ENCODE measurements around the gene KIF20A. TPM values are rescaled to one million over a fixed set of nuclear protein-coding genes. Genes with fewer than 3 reads are reported as not detected.
A peak's percentile ranks its signal among the peaks of the same experiment; 100 is the strongest.

Gene KIF20A
- total RNA-seq, 1 experiment from 2014 or later: 74.2 TPM

DNA sequence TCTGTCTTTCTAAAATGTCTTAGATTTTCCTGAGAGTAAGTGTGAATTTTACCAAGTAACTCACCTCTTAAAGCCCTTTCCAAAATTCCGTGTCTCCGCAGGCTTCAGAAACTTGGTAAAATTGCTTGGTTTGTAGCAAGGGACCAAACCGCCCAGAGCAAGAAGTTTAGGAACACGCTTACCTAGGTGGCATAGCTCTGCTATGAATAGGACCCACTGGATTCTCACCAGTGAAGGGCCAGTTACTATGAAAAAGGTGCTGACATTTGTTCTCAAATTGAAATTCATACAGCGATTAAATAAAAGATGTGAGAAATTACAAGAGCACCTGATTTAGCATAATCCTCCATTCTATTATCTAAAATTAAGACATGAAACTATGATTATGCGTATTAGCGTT, 46.4 kb upstream of the KIF20A start:
- peak overlapping the region; percentile 35 to 52 for H3K4me3 ChIP-seq (replicated peaks in 1 of 2; ENCODE audit: low read depth in 1 of 2, low read length in 2 of 2)
- peak overlapping the region; percentile 63 for H2AFZ ChIP-seq (ENCODE audit: low read depth, low read length, poor library complexity, severe bottlenecking)
- H3K36me3 ChIP-seq (ENCODE audit: control insufficient read depth in 1 of 2, insufficient read depth in 2 of 2, low read length in 2 of 2): no peaks in the 10 kb centered on the region
- intact Hi-C loops (cut with micrococcal nuclease): loop anchor here (2.0 to 5.0 kb wide), 3 partner anchors 305 to 810 kb away; no protein-coding TSS in a partner anchor
- ATAC-seq: no peak
- H3K79me2 ChIP-seq (ENCODE audit: insufficient read depth, low read length): no peaks in the 10 kb centered on the region
- H3K27ac ChIP-seq (ENCODE audit: low read depth, low read length): peak overlapping the region; percentile 44; the same call in 1 of the 2 replicates
- no peaks in the 10 kb centered on the region for H4K20me1 ChIP-seq (ENCODE audit: insufficient read depth)
- no peaks in the 10 kb centered on the region for H3K27me3 ChIP-seq (ENCODE audit: insufficient read depth, low read length)
- no peak for DNase-seq (ENCODE audit: low read depth, low spot score)
- ChIA-PET RAD21 (ENCODE audit: low non-redundant PET in 1 of 2, low total read pairs in 2 of 2, uncharacterized antibody in 2 of 2, unreplicated experiment in 2 of 2) (interaction anchor here (0.7 to 1.6 kb wide), 8 partner anchors 31 to 503 kb away, joined by 3 to 8 read pairs (median 5); partner anchors contain the start of gene FAM13B (in 1 of the 2)), POLR2A (interaction anchor here (0.7 to 1.5 kb wide), 3 partner anchors 54 to 353 kb away, joined by 4 to 7 read pairs (median 4); no protein-coding TSS in a partner anchor), CTCF (interaction anchor here (0.7 to 3.9 kb wide), 18 partner anchors 45 to 812 kb away, joined by 3 to 67 read pairs (median 4); no protein-coding TSS in a partner anchor)
- 0 out of 2 replicates have a peak overlapping the region, but pooled peaks have one; percentile 41 for H3K9ac ChIP-seq (ENCODE audit: low read length)
- no peaks in the 10 kb centered on the region for H3K9me2 ChIP-seq (ENCODE audit: insufficient read depth)
- H3K4me2 ChIP-seq (ENCODE audit: low read length): peak overlapping the region; percentile 68
- H3K4me1 ChIP-seq (ENCODE audit: control insufficient read depth in 1 of 2, insufficient read depth in 2 of 2, low read length in 2 of 2): peaks cover 4 to 9% of the 10 kb centered on the region in 2 experiments; a peak in 3 of 4 replicates
- no TSS peak for BruUV-seq (replicated peaks)
- TF ChIP-seq, protein P1, sequence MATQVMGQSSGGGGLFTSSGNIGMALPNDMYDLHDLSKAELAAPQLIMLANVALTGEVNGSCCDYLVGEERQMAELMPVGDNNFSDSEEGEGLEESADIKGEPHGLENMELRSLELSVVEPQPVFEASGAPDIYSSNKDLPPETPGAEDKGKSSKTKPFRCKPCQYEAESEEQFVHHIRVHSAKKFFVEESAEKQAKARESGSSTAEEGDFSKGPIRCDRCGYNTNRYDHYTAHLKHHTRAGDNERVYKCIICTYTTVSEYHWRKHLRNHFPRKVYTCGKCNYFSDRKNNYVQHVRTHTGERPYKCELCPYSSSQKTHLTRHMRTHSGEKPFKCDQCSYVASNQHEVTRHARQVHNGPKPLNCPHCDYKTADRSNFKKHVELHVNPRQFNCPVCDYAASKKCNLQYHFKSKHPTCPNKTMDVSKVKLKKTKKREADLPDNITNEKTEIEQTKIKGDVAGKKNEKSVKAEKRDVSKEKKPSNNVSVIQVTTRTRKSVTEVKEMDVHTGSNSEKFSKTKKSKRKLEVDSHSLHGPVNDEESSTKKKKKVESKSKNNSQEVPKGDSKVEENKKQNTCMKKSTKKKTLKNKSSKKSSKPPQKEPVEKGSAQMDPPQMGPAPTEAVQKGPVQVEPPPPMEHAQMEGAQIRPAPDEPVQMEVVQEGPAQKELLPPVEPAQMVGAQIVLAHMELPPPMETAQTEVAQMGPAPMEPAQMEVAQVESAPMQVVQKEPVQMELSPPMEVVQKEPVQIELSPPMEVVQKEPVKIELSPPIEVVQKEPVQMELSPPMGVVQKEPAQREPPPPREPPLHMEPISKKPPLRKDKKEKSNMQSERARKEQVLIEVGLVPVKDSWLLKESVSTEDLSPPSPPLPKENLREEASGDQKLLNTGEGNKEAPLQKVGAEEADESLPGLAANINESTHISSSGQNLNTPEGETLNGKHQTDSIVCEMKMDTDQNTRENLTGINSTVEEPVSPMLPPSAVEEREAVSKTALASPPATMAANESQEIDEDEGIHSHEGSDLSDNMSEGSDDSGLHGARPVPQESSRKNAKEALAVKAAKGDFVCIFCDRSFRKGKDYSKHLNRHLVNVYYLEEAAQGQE (IDR thresholded peaks at IDR 0.05; ENCODE audit: low read depth): no peak
- TF ChIP-seq TCF7L2 (IDR thresholded peaks at IDR 0.05; ENCODE audit: borderline replicate concordance, extremely low read depth, insufficient read depth, insufficient read length) (no peak), JUND (IDR thresholded peaks at IDR 0.05) (no peak)
- TF ChIP-seq, protein P2, sequence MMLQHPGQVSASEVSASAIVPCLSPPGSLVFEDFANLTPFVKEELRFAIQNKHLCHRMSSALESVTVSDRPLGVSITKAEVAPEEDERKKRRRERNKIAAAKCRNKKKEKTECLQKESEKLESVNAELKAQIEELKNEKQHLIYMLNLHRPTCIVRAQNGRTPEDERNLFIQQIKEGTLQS (IDR thresholded peaks at IDR 0.05): no peak
- H3K9me3 ChIP-seq (ENCODE audit: control insufficient read depth in 1 of 2, insufficient read depth in 1 of 2, low read depth in 1 of 2, low read length in 2 of 2): no peaks in the 10 kb centered on the region

All from HCT116 (cell line).